Neural cell (in vitro differentiated cells): ENCODE data around the gene EFNA4.

ENCODE experiments used
- EP300 ChIP-seq: fragments of 450-650 bp; conservative IDR thresholded peaks from 2 replicates; pipeline ENCODE4 v1.6.1; 2014; ENCODE audit warnings: antibody characterized with exemption, mild to moderate bottlenecking, moderate library complexity; ENCODE audit not compliant: poor library complexity, severe bottlenecking
- EZH2 ChIP-seq: fragments of 200-600, 300-800 bp; shearing (Covaris generic), sonication (generic); IDR thresholded peaks from 2 replicates; pipeline ENCODE4 v1.6.1; 2014; ENCODE audit warnings: antibody characterized with exemption, low read length, borderline replicate concordance, mild to moderate bottlenecking; ENCODE audit not compliant: insufficient read depth, poor library complexity, severe bottlenecking
- MXI1 ChIP-seq: fragments of 450-650 bp; conservative IDR thresholded peaks from 2 replicates; pipeline ENCODE4 v1.6.1; 2014; ENCODE audit warnings: antibody characterized with exemption, mild to moderate bottlenecking; ENCODE audit not compliant: poor library complexity, severe bottlenecking
- POLR2AphosphoS5 ChIP-seq: IDR thresholded peaks from 2 replicates; pipeline ENCODE4 v1.6.1; 2012
- RAD21 ChIP-seq: fragments of 450-650 bp; conservative IDR thresholded peaks from 2 replicates; pipeline ENCODE4 v1.6.1; 2014; ENCODE audit warnings: antibody characterized with exemption, mild to moderate bottlenecking, moderate library complexity
- TF ChIP-seq, protein P1 (sequence below): fragments of 450-650 bp; IDR thresholded peaks from 2 replicates; pipeline ENCODE4 v1.5.1; 2014; ENCODE audit warnings: antibody characterized with exemption, mild to moderate bottlenecking, moderate library complexity; ENCODE audit not compliant: poor library complexity, severe bottlenecking
- TF ChIP-seq, protein P2 (sequence below): IDR thresholded peaks from 2 replicates; pipeline ENCODE4 v1.6.1; 2012; ENCODE audit warnings: borderline replicate concordance

DNA sequence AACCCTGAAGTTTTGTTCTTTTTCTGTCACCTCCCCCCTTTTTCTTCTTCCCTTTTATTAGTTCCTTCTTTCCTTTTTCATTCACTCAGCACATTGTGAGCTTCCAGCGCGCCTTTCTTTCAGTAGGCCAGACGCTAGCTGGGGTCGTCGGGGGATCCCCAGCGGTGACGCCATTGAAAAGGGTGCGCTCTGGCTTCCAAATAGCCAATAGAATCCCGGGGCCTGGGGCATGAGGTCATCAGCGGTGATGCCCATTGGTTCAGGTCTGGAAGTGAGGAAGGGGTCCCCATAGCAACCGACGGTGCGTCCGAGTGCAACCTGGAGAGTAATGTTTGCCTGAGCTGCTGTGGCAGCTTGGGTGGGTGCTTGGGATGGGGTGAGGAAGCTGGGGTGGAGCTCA lies 8.2 kb downstream of the EFNA4 start:
- no peak for TF ChIP-seq RAD21
- TF ChIP-seq, protein P1, sequence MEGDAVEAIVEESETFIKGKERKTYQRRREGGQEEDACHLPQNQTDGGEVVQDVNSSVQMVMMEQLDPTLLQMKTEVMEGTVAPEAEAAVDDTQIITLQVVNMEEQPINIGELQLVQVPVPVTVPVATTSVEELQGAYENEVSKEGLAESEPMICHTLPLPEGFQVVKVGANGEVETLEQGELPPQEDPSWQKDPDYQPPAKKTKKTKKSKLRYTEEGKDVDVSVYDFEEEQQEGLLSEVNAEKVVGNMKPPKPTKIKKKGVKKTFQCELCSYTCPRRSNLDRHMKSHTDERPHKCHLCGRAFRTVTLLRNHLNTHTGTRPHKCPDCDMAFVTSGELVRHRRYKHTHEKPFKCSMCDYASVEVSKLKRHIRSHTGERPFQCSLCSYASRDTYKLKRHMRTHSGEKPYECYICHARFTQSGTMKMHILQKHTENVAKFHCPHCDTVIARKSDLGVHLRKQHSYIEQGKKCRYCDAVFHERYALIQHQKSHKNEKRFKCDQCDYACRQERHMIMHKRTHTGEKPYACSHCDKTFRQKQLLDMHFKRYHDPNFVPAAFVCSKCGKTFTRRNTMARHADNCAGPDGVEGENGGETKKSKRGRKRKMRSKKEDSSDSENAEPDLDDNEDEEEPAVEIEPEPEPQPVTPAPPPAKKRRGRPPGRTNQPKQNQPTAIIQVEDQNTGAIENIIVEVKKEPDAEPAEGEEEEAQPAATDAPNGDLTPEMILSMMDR, result no peak
- TF ChIP-seq, protein P2, sequence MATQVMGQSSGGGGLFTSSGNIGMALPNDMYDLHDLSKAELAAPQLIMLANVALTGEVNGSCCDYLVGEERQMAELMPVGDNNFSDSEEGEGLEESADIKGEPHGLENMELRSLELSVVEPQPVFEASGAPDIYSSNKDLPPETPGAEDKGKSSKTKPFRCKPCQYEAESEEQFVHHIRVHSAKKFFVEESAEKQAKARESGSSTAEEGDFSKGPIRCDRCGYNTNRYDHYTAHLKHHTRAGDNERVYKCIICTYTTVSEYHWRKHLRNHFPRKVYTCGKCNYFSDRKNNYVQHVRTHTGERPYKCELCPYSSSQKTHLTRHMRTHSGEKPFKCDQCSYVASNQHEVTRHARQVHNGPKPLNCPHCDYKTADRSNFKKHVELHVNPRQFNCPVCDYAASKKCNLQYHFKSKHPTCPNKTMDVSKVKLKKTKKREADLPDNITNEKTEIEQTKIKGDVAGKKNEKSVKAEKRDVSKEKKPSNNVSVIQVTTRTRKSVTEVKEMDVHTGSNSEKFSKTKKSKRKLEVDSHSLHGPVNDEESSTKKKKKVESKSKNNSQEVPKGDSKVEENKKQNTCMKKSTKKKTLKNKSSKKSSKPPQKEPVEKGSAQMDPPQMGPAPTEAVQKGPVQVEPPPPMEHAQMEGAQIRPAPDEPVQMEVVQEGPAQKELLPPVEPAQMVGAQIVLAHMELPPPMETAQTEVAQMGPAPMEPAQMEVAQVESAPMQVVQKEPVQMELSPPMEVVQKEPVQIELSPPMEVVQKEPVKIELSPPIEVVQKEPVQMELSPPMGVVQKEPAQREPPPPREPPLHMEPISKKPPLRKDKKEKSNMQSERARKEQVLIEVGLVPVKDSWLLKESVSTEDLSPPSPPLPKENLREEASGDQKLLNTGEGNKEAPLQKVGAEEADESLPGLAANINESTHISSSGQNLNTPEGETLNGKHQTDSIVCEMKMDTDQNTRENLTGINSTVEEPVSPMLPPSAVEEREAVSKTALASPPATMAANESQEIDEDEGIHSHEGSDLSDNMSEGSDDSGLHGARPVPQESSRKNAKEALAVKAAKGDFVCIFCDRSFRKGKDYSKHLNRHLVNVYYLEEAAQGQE, result no peak
- TF ChIP-seq EZH2, result no peak
- TF ChIP-seq POLR2AphosphoS5, result peak; percentile 59
- TF ChIP-seq MXI1, result no peak
- no peak for TF ChIP-seq EP300
